Brain pericyte (primary cell): ENCODE data around the gene SLK.
A peak's percentile ranks its signal among the peaks of the same experiment; 100 is the strongest.

Source experiments
- DNase-seq: peaks from one replicate; pipeline ENCODE4 v3.0.0-alpha.2; 2012; ENCODE audit warnings: low read depth, low spot score

The SLK gene

GRCh38 chr10:104033401-104033930 is 66.5 kb downstream of the SLK start:
- no peak for DNase-seq

- no peak for DNase-seq
These were observed 67.0 kb downstream of the SLK start for GRCh38 chr10:104033966-104034365.

GRCh38 chr10:104034401-104035193 is 67.7 kb downstream of the SLK start:
- no peak for DNase-seq

- no peak for DNase-seq
These were observed 68.5 kb downstream of the SLK start for GRCh38 chr10:104035194-104036068.

GRCh38 chr10:104036069-104036384 is 69.1 kb downstream of the SLK start:
- DNase-seq, result no peak

- DNase-seq, result no peak
These were observed 69.7 kb downstream of the SLK start for GRCh38 chr10:104036518-104037260.

- DNase-seq, result no peak
These were observed 70.5 kb downstream of the SLK start for GRCh38 chr10:104037261-104037951.

- no peak for DNase-seq
These were observed 71.6 kb downstream of the SLK start for GRCh38 chr10:104038537-104038936.

- DNase-seq, result no peak
These were observed 72.2 kb downstream of the SLK start for GRCh38 chr10:104038958-104039752.

GRCh38 chr10:104040382-104040781 is 73.4 kb downstream of the SLK start:
- no peak for DNase-seq

GRCh38 chr10:104040862-104041789 is 74.2 kb downstream of the SLK start:
- no peak for DNase-seq

GRCh38 chr10:104041891-104042535 is 75.1 kb downstream of the SLK start:
- DNase-seq, result no peak

- DNase-seq, result no peak
These were observed 76.4 kb downstream of the SLK start for GRCh38 chr10:104043185-104043830.

- DNase-seq, result no peak
These were observed 76.9 kb downstream of the SLK start for GRCh38 chr10:104043854-104044253.

- DNase-seq, result peak; percentile 25
These were observed 78.5 kb downstream of the SLK start for GRCh38 chr10:104045151-104046089.

GRCh38 chr10:104046651-104047050 is 79.7 kb downstream of the SLK start:
- no peak for DNase-seq
